ENCODE data around the gene HIRA.

GRCh38 chr22:19371893-19372292 lies 59.6 kb downstream of the HIRA start:
- TF ChIP-seq POLR2A (IDR thresholded peaks at IDR 0.05) (no peak), CTCF (IDR thresholded peaks at IDR 0.05) (no peak), POLR2AphosphoS5 (IDR thresholded peaks at IDR 0.05) (no peak)
